B cell (primary cell): ENCODE results near the gene RBBP6. TPM values are rescaled to one million over a fixed set of nuclear protein-coding genes. Genes with fewer than 3 reads are reported as not detected.

Experiments used
- ATAC-seq: fragments of 200-7000 bp; cut with Tn5 transposase; one replicate; pipeline ENCODE4 v1.10.0; 2021; ENCODE audit warnings: low read depth, mild to moderate bottlenecking, moderate number of reproducible peaks, moderate library complexity
- CTCF ChIA-PET: fragments of 350-600 bp; sonication (Branson Sonifier 250); formaldehyde crosslinking; loops from one replicate; lab custom pipeline; 2021; ENCODE audit warnings: antibody characterized with exemption, inconsistent platforms; lab: Charles Lee
- POLR2A ChIA-PET: fragments of 350-600 bp; sonication (Branson Sonifier 250); formaldehyde crosslinking; loops from one replicate; lab custom pipeline; 2021; ENCODE audit warnings: antibody characterized with exemption; lab: Charles Lee
- DNase-seq: peaks from one replicate; pipeline ENCODE4 v3.0.0; 2013
- H2AFZ ChIP-seq: 2 replicates; pipeline ENCODE4 v1.6.1; 2012; ENCODE audit warnings: mild to moderate bottlenecking, low read depth, low read length; ENCODE audit not compliant: insufficient read depth, poor library complexity, severe bottlenecking
- H3K27ac ChIP-seq, 2 donors: 1 replicate in 1 of 2; 2 replicates in 1 of 2; pipeline ENCODE4 v1.5.1; 2012 to 2013; ENCODE audit warnings: low read length in 2 of 2, mild to moderate bottlenecking in 2 of 2, moderate library complexity in 1 of 2
- H3K27me3 ChIP-seq, 4 experiments: fragments of 200-600 bp in 1 of 4; sonication (generic) in 1 of 4; replicated peaks in 1 of 4; 1 replicate in 2 of 4; 2 replicates in 2 of 4; pipeline versions ENCODE4 v1.6.1 to v1.7.0; 2013 to 2016; ENCODE audit warnings: low read length in 3 of 4, mild to moderate bottlenecking in 2 of 4, mixed read lengths in 1 of 4, moderate library complexity in 1 of 4; ENCODE audit not compliant: insufficient read depth in 4 of 4, control insufficient read depth in 3 of 4; ENCODE audit errors: control extremely low read depth in 1 of 4
- H3K36me3 ChIP-seq, 2 experiments: replicated peaks in 1 of 2; 1 replicate in 1 of 2; 2 replicates in 1 of 2; pipeline versions ENCODE4 v1.6.1 to v1.7.1; 2013; ENCODE audit warnings: low read length in 1 of 2; ENCODE audit not compliant: insufficient read depth in 2 of 2, control insufficient read depth in 1 of 2; ENCODE audit errors: control extremely low read depth in 1 of 2, extremely low read depth in 1 of 2
- H3K4me1 ChIP-seq, 2 donors: fragments of 200-600 bp in 1 of 2; sonication (generic) in 1 of 2; 1 replicate in 1 of 2; 2 replicates in 1 of 2; pipeline versions ENCODE4 v1.5.1 to v1.6.1; 2013 to 2017; ENCODE audit warnings: low read length in 2 of 2; ENCODE audit not compliant: control insufficient read depth in 2 of 2, insufficient read depth in 2 of 2
- H3K4me2 ChIP-seq: replicated peaks from 2 replicates; pipeline ENCODE3; 2012; ENCODE audit warnings: mild to moderate bottlenecking, low read depth, low read length; ENCODE audit not compliant: poor library complexity, severe bottlenecking
- H3K4me3 ChIP-seq, 5 experiments: fragments of 200-600 bp in 1 of 5; sonication (generic) in 1 of 5; 1 replicate in 3 of 5; 2 replicates in 2 of 5; pipeline versions ENCODE4 v1.5.1 to v1.7.0; 2011 to 2016; ENCODE audit warnings: low read length in 4 of 5, mild to moderate bottlenecking in 4 of 5, low read depth in 2 of 5, control low read depth in 1 of 5, moderate library complexity in 1 of 5; ENCODE audit not compliant: insufficient read depth in 1 of 5; ENCODE audit errors: control extremely low read depth in 1 of 5, extremely low read depth in 1 of 5
- H3K79me2 ChIP-seq: fragments of 200-600 bp; sonication (generic); one replicate; pipeline ENCODE4 v1.6.0; 2016; ENCODE audit warnings: low read length; ENCODE audit not compliant: control insufficient read depth, insufficient read depth
- H3K9ac ChIP-seq: fragments of 200-600 bp; sonication (generic); 2 replicates; pipeline ENCODE4 v1.6.1; 2017; ENCODE audit warnings: mild to moderate bottlenecking, low read length, moderate library complexity
- H3K9me3 ChIP-seq, 3 donors: one replicate each; pipeline versions ENCODE4 v1.6.1 to v1.7.1; 2013; ENCODE audit warnings: low read length in 2 of 3; ENCODE audit not compliant: control insufficient read depth in 2 of 3, insufficient read depth in 1 of 3; ENCODE audit errors: control extremely low read depth in 1 of 3
- H4K20me1 ChIP-seq: 2 replicates; pipeline ENCODE4 v1.6.0; 2012; ENCODE audit warnings: mild to moderate bottlenecking, low read length; ENCODE audit not compliant: insufficient read depth, control insufficient read depth, poor library complexity, severe bottlenecking
- H3K27ac Mint-ChIP-seq: one replicate; pipeline ENCODE4 v1.8.0; 2021; ENCODE audit warnings: mixed read lengths
- H3K27me3 Mint-ChIP-seq: one replicate; pipeline ENCODE4 v1.8.0; 2021; ENCODE audit warnings: mixed read lengths
- H3K4me1 Mint-ChIP-seq: one replicate; pipeline ENCODE4 v1.8.0; 2021; ENCODE audit warnings: mixed read lengths
- H3K4me3 Mint-ChIP-seq: one replicate; pipeline ENCODE4 v1.8.0; 2021; ENCODE audit warnings: mixed read lengths
- H3K9me3 Mint-ChIP-seq: one replicate; pipeline ENCODE4 v1.8.0; 2022; ENCODE audit warnings: mixed read lengths; ENCODE audit not compliant: insufficient read depth
- CTCF ChIP-seq: fragments of 200-600 bp; IDR thresholded peaks from one replicate; pipeline ENCODE4 v1.8.0; 2022; ENCODE audit warnings: antibody characterized with exemption, mild to moderate bottlenecking
- EZH2 ChIP-seq: IDR thresholded peaks from 2 replicates; pipeline ENCODE4 v1.6.1; 2012; ENCODE audit warnings: borderline replicate concordance, low read depth, mild to moderate bottlenecking, moderate library complexity, low read length; ENCODE audit not compliant: insufficient read depth, poor library complexity, severe bottlenecking
- WGBS: methylation state at CpG from one replicate; pipeline ENCODE4 v1.1.5; 2013; ENCODE audit warnings: missing lambda C conversion rate; ENCODE audit not compliant: insufficient coverage; 5-methylcytosine and 5-hydroxymethylcytosine counted together
- intact Hi-C: fragments of 100-400 bp; cut with micrococcal nuclease; formaldehyde crosslinking; loops from one replicate; pipeline ENCODE4 v1.10.0; 2022
- polyA plus RNA-seq: library from polyadenylated mRNA; depleted of rRNA; stranded (reverse); fragments of >200 nt; gene quantifications from 2 replicates; pipeline ENCODE4 v1.2.3, GENCODE V29; 2012
- total RNA-seq, 2 donors: library from RNA; stranded (reverse); fragments of 120-200 nt in 1 of 2; gene quantifications; 1 replicate in 1 of 2; 2 replicates in 1 of 2; pipeline versions ENCODE4 v1.2.3 to v1.2.4, GENCODE V29; 2013 to 2022

The RBBP6 gene
- total and polyA plus RNA-seq, 2 donors (not counting 1 experiment from before 2014, with no cell fraction given): 107 to 132 TPM

GRCh38 chr16:24511792-24512191 lies 27.6 kb upstream of the RBBP6 start:
- ATAC-seq (no peak), DNase-seq (no peak)
- Histone ChIP-seq H3K9ac (no peak overlapping the region), H3K4me3 (no peak overlapping the region), H3K36me3 (no peaks in the 10 kb centered on the region), H4K20me1 (no peaks in the 10 kb centered on the region), H3K4me2 (no peak overlapping the region), H3K27me3 (peaks cover 0 to 2% (median 0%) of the 10 kb centered on the region in 4 experiments), H3K27ac (no peak overlapping the region), H2AFZ (no peak overlapping the region), H3K79me2 (no peaks in the 10 kb centered on the region), H3K9me3 (no peaks in the 10 kb centered on the region), H3K4me1 (peaks cover 1% of the 10 kb centered on the region in 2 donors)
- intact Hi-C loops: no loop called here
- 94% methylated on average over 3 of the region's 5 CpGs for WGBS
- Mint-ChIP-seq H3K4me1 (peaks cover under 1% of the 10 kb centered on the region), H3K27ac (no peak overlapping the region), H3K9me3 (no peaks in the 10 kb centered on the region), H3K4me3 (no peak overlapping the region), H3K27me3 (peaks cover 10% of the 10 kb centered on the region)
- ChIA-PET CTCF (no interaction called here), POLR2A (interaction anchor here (0.5 kb wide), 1 partner anchor 14 kb away, joined by 3 read pairs; no protein-coding TSS in a partner anchor)
- TF ChIP-seq EZH2: no peak

GRCh38 chr16:24514096-24514495 lies 25.3 kb upstream of the RBBP6 start:
- peaks cover 8% of the 10 kb centered on the region for H3K27me3 Mint-ChIP-seq
- H3K9me3 ChIP-seq: no peaks in the 10 kb centered on the region
- ChIA-PET POLR2A (no interaction called here), CTCF (interaction anchor here (1.5 to 3.4 kb wide), 4 partner anchors 10 to 440 kb away, joined by 3 to 24 read pairs (median 8); no protein-coding TSS in a partner anchor)
- no peak overlapping the region for H2AFZ ChIP-seq
- H3K4me3 ChIP-seq: no peak overlapping the region
- no peak overlapping the region for H3K27ac Mint-ChIP-seq
- H3K4me3 Mint-ChIP-seq: no peak overlapping the region
- no peaks in the 10 kb centered on the region for H3K27me3 ChIP-seq
- H3K27ac ChIP-seq: no peak overlapping the region
- H3K4me1 ChIP-seq: peaks cover 6 to 8% of the 10 kb centered on the region in 2 donors
- TF ChIP-seq EZH2 (no peak), CTCF (no peak)
- DNase-seq (no peak), ATAC-seq (no peak)
- no peak overlapping the region for H3K4me2 ChIP-seq
- H3K9me3 Mint-ChIP-seq: no peaks in the 10 kb centered on the region
- WGBS: 96% methylated on average over 2 of the region's 2 CpGs
- no peaks in the 10 kb centered on the region for H4K20me1 ChIP-seq
- no peaks in the 10 kb centered on the region for H3K79me2 ChIP-seq
- no peak overlapping the region for H3K9ac ChIP-seq
- intact Hi-C loops: no loop called here
- H3K4me1 Mint-ChIP-seq: peaks cover 6% of the 10 kb centered on the region
- H3K36me3 ChIP-seq: no peaks in the 10 kb centered on the region
